ENCODE results near the gene TMEM120A.

The TMEM120A gene

DNA sequence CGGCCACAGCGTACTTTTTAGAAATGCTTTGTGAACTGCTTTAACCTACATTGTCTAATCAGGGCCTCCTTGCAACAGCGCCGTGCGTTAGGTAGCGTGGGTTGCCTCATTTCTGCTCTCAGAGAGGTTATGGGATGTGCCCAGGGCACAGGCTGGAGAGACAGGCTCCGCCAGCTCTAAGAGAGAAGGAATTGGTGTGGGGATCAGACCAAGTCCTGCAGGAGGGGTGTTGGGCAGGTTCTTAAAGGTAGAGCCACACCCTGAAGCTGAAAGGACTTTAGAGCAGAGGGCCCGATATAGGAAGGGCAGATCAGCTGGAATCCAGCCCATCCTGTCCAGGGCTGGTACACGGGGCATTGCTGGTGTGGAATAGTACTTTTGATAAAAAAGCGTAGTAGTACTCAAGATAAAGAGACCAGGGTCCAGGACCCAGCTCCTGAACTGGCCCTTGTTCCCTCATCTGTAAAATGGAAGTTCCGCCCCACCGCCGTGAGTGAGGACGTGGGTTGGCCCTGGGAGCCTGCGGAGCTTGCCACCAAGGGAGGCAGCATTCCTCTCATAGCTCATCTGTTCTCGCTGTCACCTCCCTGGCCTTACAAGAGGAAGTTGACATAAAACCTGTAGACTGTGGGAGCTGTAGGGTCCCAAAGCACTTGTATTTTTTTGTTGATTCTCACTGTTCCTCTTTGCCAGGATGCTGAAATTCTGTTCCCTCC lies 37.2 kb downstream of the TMEM120A start:
- no peak for DNase-seq

GRCh38 chr7:75955331-75955955 lies 39.0 kb downstream of the TMEM120A start:
- DNase-seq, result no peak

DNA sequence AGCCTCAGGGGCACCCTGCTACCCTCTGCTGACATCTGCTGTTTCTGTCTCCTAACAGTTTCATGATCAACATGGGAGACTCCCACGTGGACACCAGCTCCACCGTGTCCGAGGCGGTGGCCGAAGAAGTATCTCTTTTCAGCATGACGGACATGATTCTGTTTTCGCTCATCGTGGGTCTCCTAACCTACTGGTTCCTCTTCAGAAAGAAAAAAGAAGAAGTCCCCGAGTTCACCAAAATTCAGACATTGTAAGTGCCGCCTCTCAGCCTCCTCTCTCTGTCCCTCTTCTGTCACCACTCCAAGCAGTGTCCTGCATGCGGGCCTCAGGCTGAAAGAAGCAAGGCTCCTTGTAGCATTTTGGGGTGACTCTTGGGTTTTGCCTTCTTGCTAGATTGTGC lies 40.5 kb downstream of the TMEM120A start:
- DNase-seq, result no peak

DNA sequence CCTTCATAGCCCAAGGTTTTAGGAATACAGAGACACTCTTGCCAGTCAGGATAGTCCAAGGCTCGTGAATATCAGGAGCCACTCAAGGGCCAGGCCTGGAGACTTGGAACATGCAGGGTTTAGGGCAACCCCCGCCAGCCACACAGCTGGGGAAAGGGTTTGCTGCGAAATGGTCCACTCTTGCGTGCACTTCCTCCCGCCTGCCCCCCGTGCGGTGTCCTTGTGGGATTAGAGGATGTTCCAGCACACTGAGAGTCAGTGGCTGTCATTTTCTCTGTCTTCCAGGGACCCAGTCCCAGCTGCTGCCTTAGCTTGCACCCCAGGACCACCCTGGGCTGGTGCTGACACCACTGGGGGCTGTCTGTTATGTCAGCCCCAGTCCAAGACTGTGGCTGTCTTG lies 41.0 kb downstream of the TMEM120A start:
- no peak for DNase-seq

DNA sequence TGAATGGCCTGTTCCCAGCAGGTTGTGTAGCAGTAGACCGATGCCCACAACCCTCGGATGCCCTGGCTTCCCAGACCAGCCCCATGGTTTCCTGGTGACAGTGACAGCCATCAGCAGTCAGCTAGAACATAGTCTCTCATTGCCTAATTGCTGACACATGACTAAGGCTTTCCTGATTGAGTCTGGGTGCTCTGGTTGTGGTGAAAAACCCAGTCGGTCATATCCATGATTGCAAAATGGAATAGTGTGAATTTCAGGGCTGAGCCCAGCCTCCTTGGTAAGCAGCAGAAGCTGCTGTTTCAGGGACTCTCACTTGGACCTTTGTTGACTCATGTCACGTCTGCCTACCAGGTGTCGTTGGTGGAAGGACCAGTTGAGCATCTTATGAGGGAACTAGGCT lies 42.9 kb downstream of the TMEM120A start:
- DNase-seq, result no peak

GRCh38 chr7:75950111-75950681 lies 44.2 kb downstream of the TMEM120A start:
- DNase-seq, result no peak

- DNase-seq, result no peak
Measured at GRCh38 chr7:75948179-75948578, 46.2 kb downstream of the TMEM120A start.

DNA sequence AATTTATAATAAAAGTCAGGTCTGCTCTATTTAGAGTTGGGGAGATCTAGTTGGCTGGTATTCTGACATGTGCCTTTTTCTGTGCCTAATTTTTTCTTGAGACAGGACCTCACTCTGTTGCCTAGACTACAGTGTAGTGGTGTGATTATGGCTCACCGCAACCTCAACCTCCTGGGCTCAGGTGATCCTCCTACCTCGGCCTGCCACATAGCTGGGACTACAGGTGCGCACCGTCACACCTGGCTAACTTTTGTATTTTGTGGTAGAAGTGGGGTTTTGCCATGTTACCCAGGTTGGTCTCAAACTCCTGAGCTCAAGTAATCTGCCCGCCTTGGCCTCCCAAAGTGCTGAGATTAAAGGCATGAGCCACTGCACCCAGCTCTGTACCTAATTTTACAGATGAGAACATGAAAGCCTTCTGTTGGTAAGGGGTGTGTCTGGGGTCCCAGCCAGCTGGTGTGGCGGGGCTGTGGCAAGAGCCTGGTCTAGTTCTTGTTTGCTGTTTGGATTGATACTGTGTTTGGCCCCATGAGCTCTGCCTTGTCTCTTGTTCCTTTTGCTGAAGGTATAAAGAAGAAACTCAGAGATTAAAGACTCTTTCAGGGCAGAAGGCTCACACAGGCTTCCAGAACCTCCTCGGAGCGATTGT lies 48.1 kb downstream of the TMEM120A start:
- no peak for DNase-seq

DNA sequence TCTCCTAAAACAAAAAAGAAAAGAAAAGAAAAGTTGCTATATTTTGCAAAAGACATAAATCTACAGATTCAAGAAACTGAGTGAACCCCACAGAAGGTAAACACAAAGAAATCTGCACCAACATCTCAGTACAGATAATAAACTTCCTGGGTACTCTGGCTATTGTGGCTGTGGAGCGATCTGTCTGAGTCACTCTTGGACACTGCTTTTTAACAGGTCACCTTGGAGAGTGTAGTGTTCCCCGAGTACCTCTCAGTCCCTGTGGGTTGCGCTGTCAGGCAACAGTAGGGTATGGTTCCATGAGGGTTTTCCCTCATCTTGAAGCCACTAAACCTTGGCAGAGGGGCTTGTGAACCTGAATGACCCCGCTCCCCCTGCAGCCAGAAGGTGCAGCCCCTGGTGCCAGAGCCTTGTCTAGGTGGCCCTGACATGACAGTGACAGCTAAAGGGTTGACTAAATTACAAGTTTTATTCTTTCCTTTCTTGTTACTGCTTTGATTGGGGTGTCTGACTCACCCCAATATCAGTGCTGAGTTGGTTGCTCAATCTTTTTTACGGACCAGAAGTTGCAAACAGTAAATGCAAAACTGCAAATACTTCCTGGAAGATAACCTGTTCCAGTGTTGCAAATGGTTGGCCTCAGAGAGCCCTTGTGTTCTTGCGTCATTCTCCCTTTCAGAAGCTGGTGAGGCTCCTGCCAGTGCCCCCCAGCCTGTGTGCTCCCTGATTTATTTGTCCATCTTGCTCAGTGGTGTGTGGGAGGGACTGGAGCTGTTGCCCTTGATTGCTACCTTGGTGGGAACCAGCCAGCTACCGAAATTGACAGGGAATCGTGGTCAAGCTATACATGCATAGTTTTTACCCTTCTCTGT lies 48.9 kb downstream of the TMEM120A start:
- peak in 1 of 5 experiments; percentile 16 for DNase-seq

DNA sequence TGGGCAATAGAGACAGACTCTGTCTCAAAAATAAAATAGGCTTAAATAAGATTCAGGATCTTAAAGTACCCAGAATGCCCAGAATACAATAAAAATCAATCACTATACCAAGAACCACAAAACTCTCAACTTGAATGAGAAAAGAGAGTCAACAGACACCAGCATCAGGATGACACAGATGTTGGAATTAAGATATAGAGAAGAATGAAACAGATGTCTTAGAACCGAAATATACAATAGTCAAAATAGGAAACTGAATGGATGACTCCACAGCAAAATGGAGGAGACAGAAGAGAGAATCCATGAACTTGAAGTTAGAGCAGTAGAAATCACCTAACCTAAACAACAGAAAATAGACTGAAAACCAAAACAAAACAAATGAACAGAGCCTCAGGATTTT lies 49.9 kb downstream of the TMEM120A start:
- DNase-seq, result no peak

DNA sequence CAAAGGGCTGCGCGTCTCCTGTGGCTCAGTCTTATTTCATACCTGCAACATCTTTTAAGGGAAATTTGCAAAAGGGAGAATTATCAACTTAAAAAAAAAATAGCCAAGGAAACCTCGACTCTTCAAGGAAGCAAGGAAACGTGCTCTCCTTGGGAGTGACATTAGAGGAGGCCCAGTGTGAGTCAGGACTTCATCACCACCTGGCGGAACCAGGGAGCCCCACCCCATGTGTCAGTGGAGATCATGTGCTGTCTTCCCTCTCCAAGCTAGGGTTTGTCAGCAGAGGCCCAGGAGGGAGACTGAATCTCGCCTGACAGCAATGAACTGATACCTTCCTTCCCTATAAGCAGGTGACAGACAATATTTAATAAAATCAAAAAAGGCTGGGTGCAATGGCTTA lies 50.5 kb downstream of the TMEM120A start:
- DNase-seq, result no peak

DNA sequence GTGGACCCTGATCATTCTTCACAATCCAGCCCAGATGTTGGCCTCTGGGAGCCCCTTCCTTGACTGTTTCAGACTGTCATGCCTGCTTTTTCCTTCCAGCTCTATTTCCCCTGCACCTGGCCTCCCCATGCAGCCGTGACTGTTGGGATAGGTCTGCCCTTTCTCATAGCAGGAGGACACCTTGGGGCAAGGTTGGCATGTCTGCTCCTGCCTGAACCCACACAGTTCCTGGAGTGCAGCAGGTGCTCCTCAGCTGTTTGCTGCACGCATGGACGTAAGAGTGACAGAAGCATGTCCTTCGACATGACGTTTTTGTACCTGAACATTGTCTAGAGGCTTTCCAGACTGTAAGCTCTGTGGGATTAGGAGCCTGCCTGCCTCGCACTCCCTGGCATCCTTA lies 55.5 kb downstream of the TMEM120A start:
- no peak for DNase-seq

DNA sequence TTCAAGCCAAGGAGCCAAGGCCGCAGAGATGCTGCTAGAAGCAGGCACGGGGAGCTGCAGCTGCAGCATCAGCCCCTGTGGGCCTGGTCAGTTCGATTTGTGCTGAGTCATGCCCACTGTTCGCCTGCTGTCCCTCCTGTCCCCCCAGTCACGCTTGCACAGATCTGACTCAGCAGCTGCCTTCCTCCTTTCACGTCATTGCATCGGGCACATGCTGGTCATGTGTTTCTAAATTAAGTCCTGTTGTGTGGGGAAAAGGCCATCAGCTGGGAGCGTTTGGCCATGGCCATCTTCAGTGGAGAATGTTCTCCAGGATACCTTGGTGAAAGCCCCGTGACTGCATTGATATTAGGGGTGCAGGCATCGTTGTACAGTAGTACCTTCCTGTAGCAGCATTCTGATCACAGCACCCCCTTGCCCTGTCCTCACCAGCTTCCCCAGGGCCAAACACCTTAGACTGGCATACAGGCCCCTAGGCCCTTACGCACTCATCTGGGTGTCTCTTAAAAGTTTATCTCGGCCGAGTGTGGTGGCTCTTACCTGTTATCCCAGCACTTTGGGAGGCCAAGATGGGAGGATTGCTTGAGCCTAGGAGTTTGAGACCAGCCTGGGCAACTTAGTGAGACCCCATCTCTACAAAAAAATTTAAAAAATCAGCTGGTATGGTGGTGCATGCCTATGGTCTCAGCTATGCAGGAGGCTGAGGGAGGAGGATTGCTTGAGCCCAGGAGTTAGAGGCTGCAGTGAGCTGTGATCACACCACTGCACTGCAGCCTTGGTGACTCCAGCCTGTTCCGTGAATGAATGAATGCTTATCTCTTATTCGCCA lies 56.2 kb downstream of the TMEM120A start:
- DNase-seq, result no peak
